ENCODE measurements around the gene DCP1A.

DNA sequence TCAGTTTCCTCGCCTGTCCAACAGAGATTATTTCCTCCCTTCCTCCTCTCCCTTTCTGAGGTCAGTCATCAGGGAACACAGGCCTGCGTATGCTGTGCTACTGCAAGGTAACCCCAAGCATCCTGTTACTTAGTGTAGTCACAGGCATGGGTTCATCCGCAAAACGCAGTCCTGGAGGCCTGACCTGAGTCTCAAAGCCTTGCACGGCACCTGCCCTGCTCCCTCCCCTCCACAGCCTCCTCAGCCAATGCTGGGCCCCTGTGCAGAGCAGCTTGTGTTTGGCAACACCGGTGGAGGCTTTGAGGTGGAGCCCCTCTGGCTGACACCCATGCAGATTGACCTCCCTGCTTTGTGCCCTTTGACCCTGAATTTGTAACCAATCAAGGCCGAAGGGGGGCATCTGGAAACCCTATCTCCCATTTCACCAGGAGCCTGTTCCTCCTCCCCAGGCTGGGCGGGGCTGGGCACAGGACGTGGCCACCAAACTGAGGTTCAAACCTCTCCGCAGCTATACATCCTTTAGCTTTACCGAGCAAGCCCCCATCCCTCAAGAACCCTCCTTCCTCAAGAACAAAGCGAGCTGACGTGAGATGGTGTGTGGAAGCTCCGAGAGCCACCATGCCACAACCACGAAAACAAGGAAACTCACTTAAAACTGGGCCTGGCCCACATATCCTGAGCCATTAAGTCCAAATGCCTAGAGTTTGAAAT is 113.1 kb downstream of the DCP1A start:
- TF ChIP-seq, protein P1, sequence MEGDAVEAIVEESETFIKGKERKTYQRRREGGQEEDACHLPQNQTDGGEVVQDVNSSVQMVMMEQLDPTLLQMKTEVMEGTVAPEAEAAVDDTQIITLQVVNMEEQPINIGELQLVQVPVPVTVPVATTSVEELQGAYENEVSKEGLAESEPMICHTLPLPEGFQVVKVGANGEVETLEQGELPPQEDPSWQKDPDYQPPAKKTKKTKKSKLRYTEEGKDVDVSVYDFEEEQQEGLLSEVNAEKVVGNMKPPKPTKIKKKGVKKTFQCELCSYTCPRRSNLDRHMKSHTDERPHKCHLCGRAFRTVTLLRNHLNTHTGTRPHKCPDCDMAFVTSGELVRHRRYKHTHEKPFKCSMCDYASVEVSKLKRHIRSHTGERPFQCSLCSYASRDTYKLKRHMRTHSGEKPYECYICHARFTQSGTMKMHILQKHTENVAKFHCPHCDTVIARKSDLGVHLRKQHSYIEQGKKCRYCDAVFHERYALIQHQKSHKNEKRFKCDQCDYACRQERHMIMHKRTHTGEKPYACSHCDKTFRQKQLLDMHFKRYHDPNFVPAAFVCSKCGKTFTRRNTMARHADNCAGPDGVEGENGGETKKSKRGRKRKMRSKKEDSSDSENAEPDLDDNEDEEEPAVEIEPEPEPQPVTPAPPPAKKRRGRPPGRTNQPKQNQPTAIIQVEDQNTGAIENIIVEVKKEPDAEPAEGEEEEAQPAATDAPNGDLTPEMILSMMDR (IDR thresholded peaks at IDR 0.05) = no peak
- no peak for TF ChIP-seq POLR2A (IDR thresholded peaks at IDR 0.05)

All from thyroid gland (tissue), 4 donors.